PFSK-1 (cell line): Measurements from ENCODE around the gene RHOF.

Experiments used
- FOXP2 ChIP-seq: optimal IDR thresholded peaks from 2 replicates; pipeline ENCODE3; 2011; ENCODE audit warnings: borderline replicate concordance, control low read depth, inconsistent platforms; ENCODE audit not compliant: insufficient read depth; ENCODE audit errors: extremely low read length, extremely low read depth
- POLR2AphosphoS5 ChIP-seq: IDR thresholded peaks from 2 replicates; pipeline ENCODE4 v1.6.1; 2012; ENCODE audit warnings: low read depth, mild to moderate bottlenecking, control low read depth, low read length, moderate library complexity
- REST ChIP-seq, 2 experiments: IDR thresholded peaks; 2 replicates each; pipeline versions ENCODE4 v1.6.1 to v1.8.0; 2011 to 2012; ENCODE audit warnings: low read depth in 2 of 2, low read length in 2 of 2, control low read depth in 1 of 2, inconsistent platforms in 1 of 2, mild to moderate bottlenecking in 1 of 2, moderate library complexity in 1 of 2; ENCODE audit not compliant: insufficient read depth in 1 of 2
- SIN3A ChIP-seq: IDR thresholded peaks from 2 replicates; pipeline ENCODE4 v1.6.1; 2012; ENCODE audit warnings: mild to moderate bottlenecking, low read length, moderate library complexity, borderline replicate concordance; ENCODE audit not compliant: insufficient read depth
- TAF1 ChIP-seq: IDR thresholded peaks from 2 replicates; pipeline ENCODE4 v1.6.1; 2012; ENCODE audit warnings: low read length, control low read depth, borderline replicate concordance; ENCODE audit not compliant: insufficient read depth

- TF ChIP-seq TAF1: no peak
- TF ChIP-seq REST (IDR thresholded peaks at IDR 0.05; ENCODE audit: insufficient read depth in 1 of 2, low read depth in 2 of 2, low read length in 2 of 2): no peak
- peak; percentile 39; the same call in 1 of the 2 replicates for TF ChIP-seq POLR2AphosphoS5
- TF ChIP-seq SIN3A: 0 out of 2 replicates have a peak, but pooled peaks have one; percentile 1
- TF ChIP-seq FOXP2: no peak
Observed at GRCh38 chr12:121794534-121795033, 1.1 kb upstream of the RHOF start.
